Neural cell (in vitro differentiated cells): ENCODE results near the gene USP22. TPM values are rescaled to one million over a fixed set of nuclear protein-coding genes. Genes with fewer than 3 reads are reported as not detected.
A peak's percentile ranks its signal among the peaks of the same experiment; 100 is the strongest.

ENCODE experiments used
- H2AFZ ChIP-seq: fragments of 200-600, 300-800 bp; sonication (generic), shearing (Covaris generic); 2 replicates; pipeline ENCODE4 v1.6.0; 2014; ENCODE audit warnings: low read depth, mild to moderate bottlenecking, antibody characterized with exemption, low read length, moderate library complexity
- H3F3A ChIP-seq: fragments of 200-600 bp; shearing (Covaris generic); 2 replicates; pipeline ENCODE4 v1.6.1; 2016; ENCODE audit warnings: mild to moderate bottlenecking, moderate library complexity, mixed read lengths, antibody characterized with exemption, low read length; ENCODE audit not compliant: insufficient read depth, poor library complexity, severe bottlenecking
- H3K27ac ChIP-seq: fragments of 200-600, 300-800 bp; sonication (generic), shearing (Covaris generic); 2 replicates; pipeline ENCODE4 v1.5.1; 2014; ENCODE audit warnings: mild to moderate bottlenecking, low read length, moderate library complexity
- H3K27me3 ChIP-seq: fragments of 300-800, 200-600 bp; sonication (generic), shearing (Covaris generic); 2 replicates; pipeline ENCODE4 v1.6.0; 2014; ENCODE audit warnings: mild to moderate bottlenecking, low read depth, low read length, moderate library complexity; ENCODE audit not compliant: insufficient read depth
- H3K36me3 ChIP-seq: fragments of 300-800, 200-600 bp; sonication (generic), shearing (Covaris generic); 2 replicates; pipeline ENCODE4 v1.5.1; 2014; ENCODE audit warnings: mild to moderate bottlenecking, antibody characterized with exemption, low read length, moderate library complexity; ENCODE audit not compliant: insufficient read depth
- H3K4me2 ChIP-seq: fragments of 300-800, 200-600 bp; sonication (generic), shearing (Covaris generic); 2 replicates; pipeline ENCODE4 v1.6.0; 2014; ENCODE audit warnings: mild to moderate bottlenecking, low read length
- H3K4me3 ChIP-seq: fragments of 300-800, 200-600 bp; sonication (generic), shearing (Covaris generic); 2 replicates; pipeline ENCODE4 v1.5.1; 2014; ENCODE audit warnings: mild to moderate bottlenecking, low read length, moderate library complexity
- H3K79me2 ChIP-seq: fragments of 200-600 bp; shearing (Covaris generic); replicated peaks from 2 replicates; pipeline ENCODE4 v1.6.0; 2014; ENCODE audit warnings: mild to moderate bottlenecking, low read length, moderate library complexity; ENCODE audit not compliant: insufficient read depth
- H3K9ac ChIP-seq: fragments of 300-800, 200-600 bp; sonication (generic), shearing (Covaris generic); 2 replicates; pipeline ENCODE4 v1.6.1; 2016; ENCODE audit warnings: mild to moderate bottlenecking, low read length, mixed read lengths
- H3K9me2 ChIP-seq: fragments of 200-600 bp; shearing (Covaris generic); 2 replicates; pipeline ENCODE4 v1.6.1; 2016; ENCODE audit warnings: mild to moderate bottlenecking, low read length, mixed read lengths; ENCODE audit not compliant: insufficient read depth
- H3K9me3 ChIP-seq: fragments of 200-600, 300-800 bp; sonication (generic), shearing (Covaris generic); 2 replicates; pipeline ENCODE4 v1.6.1; 2016; ENCODE audit warnings: mild to moderate bottlenecking, mixed run types, low read length, moderate library complexity, mixed read lengths
- H4K20me1 ChIP-seq: fragments of 200-600 bp; shearing (Covaris generic); 2 replicates; pipeline ENCODE4 v1.6.1; 2016; ENCODE audit warnings: mild to moderate bottlenecking, mixed run types; ENCODE audit not compliant: insufficient read depth
- EP300 ChIP-seq: fragments of 450-650 bp; conservative IDR thresholded peaks from 2 replicates; pipeline ENCODE4 v1.6.1; 2014; ENCODE audit warnings: antibody characterized with exemption, mild to moderate bottlenecking, moderate library complexity; ENCODE audit not compliant: poor library complexity, severe bottlenecking
- EZH2 ChIP-seq: fragments of 200-600, 300-800 bp; shearing (Covaris generic), sonication (generic); IDR thresholded peaks from 2 replicates; pipeline ENCODE4 v1.6.1; 2014; ENCODE audit warnings: antibody characterized with exemption, low read length, borderline replicate concordance, mild to moderate bottlenecking; ENCODE audit not compliant: insufficient read depth, poor library complexity, severe bottlenecking
- MXI1 ChIP-seq: fragments of 450-650 bp; conservative IDR thresholded peaks from 2 replicates; pipeline ENCODE4 v1.6.1; 2014; ENCODE audit warnings: antibody characterized with exemption, mild to moderate bottlenecking; ENCODE audit not compliant: poor library complexity, severe bottlenecking
- POLR2AphosphoS5 ChIP-seq: IDR thresholded peaks from 2 replicates; pipeline ENCODE4 v1.6.1; 2012
- RAD21 ChIP-seq: fragments of 450-650 bp; conservative IDR thresholded peaks from 2 replicates; pipeline ENCODE4 v1.6.1; 2014; ENCODE audit warnings: antibody characterized with exemption, mild to moderate bottlenecking, moderate library complexity
- SMC3 ChIP-seq: fragments of 450-650 bp; conservative IDR thresholded peaks from 2 replicates; pipeline ENCODE4 v1.6.1; 2014; ENCODE audit warnings: antibody characterized with exemption, mild to moderate bottlenecking, moderate library complexity; ENCODE audit not compliant: poor library complexity
- TAF1 ChIP-seq: IDR thresholded peaks from 2 replicates; pipeline ENCODE4 v1.6.1; 2012; ENCODE audit warnings: low read depth
- polyA plus RNA-seq: library from polyadenylated mRNA; depleted of rRNA; stranded (reverse); fragments of >200 nt; gene quantifications from 2 replicates; pipeline ENCODE4 v1.2.3, GENCODE V29; 2014
- TF ChIP-seq, protein P1 (sequence below): fragments of 450-650 bp; IDR thresholded peaks from 2 replicates; pipeline ENCODE4 v1.5.1; 2014; ENCODE audit warnings: antibody characterized with exemption, mild to moderate bottlenecking, moderate library complexity; ENCODE audit not compliant: poor library complexity, severe bottlenecking
- TF ChIP-seq, protein P2 (sequence below): IDR thresholded peaks from 2 replicates; pipeline ENCODE4 v1.6.1; 2012; ENCODE audit warnings: borderline replicate concordance

The USP22 gene
- polyA plus RNA-seq, 1 donor from 2014 or later, result 269 TPM

DNA sequence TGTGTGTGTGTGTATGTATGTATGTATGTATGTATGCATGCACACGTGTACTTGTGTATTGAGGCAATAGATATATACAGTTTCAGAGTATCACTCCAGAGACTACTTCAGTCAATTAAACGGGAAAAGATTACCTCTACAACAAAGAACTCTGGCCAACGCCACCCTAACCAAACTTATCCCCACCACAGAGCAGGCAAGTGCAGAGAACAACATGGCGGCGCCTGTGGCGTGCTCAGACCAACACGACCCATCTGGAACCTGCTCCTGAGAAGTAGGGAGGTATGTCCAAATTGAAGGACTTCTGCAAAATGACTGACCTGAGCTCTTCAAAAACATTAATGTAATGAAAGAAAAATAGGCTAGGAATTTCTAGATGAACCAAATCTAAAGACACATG lies 12.4 kb downstream of the USP22 start:
- Histone ChIP-seq H3K79me2 (peaks cover 95% of the 10 kb centered on the region), H3K27me3 (no peaks in the 10 kb centered on the region), H3K9ac (no peak overlapping the region), H3K9me3 (no peaks in the 10 kb centered on the region), H3K4me3 (peak overlapping the region; percentile 23), H4K20me1 (peaks cover 93% of the 10 kb centered on the region), H3K36me3 (peaks cover 7% of the 10 kb centered on the region), H3F3A (no peaks in the 10 kb centered on the region), H3K9me2 (no peaks in the 10 kb centered on the region), H3K4me2 (no peak overlapping the region), H3K27ac (no peak overlapping the region), H2AFZ (no peak overlapping the region)
- TF ChIP-seq, protein P1, sequence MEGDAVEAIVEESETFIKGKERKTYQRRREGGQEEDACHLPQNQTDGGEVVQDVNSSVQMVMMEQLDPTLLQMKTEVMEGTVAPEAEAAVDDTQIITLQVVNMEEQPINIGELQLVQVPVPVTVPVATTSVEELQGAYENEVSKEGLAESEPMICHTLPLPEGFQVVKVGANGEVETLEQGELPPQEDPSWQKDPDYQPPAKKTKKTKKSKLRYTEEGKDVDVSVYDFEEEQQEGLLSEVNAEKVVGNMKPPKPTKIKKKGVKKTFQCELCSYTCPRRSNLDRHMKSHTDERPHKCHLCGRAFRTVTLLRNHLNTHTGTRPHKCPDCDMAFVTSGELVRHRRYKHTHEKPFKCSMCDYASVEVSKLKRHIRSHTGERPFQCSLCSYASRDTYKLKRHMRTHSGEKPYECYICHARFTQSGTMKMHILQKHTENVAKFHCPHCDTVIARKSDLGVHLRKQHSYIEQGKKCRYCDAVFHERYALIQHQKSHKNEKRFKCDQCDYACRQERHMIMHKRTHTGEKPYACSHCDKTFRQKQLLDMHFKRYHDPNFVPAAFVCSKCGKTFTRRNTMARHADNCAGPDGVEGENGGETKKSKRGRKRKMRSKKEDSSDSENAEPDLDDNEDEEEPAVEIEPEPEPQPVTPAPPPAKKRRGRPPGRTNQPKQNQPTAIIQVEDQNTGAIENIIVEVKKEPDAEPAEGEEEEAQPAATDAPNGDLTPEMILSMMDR, result no peak
- TF ChIP-seq EP300 (no peak), RAD21 (no peak), EZH2 (no peak), POLR2AphosphoS5 (no peak)
- TF ChIP-seq, protein P2, sequence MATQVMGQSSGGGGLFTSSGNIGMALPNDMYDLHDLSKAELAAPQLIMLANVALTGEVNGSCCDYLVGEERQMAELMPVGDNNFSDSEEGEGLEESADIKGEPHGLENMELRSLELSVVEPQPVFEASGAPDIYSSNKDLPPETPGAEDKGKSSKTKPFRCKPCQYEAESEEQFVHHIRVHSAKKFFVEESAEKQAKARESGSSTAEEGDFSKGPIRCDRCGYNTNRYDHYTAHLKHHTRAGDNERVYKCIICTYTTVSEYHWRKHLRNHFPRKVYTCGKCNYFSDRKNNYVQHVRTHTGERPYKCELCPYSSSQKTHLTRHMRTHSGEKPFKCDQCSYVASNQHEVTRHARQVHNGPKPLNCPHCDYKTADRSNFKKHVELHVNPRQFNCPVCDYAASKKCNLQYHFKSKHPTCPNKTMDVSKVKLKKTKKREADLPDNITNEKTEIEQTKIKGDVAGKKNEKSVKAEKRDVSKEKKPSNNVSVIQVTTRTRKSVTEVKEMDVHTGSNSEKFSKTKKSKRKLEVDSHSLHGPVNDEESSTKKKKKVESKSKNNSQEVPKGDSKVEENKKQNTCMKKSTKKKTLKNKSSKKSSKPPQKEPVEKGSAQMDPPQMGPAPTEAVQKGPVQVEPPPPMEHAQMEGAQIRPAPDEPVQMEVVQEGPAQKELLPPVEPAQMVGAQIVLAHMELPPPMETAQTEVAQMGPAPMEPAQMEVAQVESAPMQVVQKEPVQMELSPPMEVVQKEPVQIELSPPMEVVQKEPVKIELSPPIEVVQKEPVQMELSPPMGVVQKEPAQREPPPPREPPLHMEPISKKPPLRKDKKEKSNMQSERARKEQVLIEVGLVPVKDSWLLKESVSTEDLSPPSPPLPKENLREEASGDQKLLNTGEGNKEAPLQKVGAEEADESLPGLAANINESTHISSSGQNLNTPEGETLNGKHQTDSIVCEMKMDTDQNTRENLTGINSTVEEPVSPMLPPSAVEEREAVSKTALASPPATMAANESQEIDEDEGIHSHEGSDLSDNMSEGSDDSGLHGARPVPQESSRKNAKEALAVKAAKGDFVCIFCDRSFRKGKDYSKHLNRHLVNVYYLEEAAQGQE, result no peak

DNA sequence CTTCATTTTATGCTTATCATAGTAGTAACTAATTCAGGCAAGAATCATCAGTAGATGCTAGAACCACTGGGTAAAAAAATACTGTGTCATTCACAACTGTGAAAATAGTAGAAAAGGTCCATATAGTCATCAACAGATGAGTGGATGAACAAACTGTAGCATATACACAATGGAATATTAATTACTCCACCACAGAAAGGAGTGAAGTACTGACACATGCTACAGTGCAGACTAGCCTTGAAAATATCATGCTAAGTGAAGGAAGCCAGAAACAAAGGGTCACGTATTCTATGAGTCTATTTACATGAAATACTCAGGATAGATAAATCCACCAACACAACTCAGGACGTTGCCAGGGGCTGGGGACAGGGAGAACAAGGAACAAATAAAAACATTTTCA lies 13.3 kb downstream of the USP22 start:
- Histone ChIP-seq H3K79me2 (peaks cover 95% of the 10 kb centered on the region), H3K4me3 (no peak overlapping the region), H3K9ac (no peak overlapping the region), H3K27ac (no peak overlapping the region), H3K4me2 (no peak overlapping the region), H3F3A (no peaks in the 10 kb centered on the region), H3K9me2 (no peaks in the 10 kb centered on the region), H3K9me3 (no peaks in the 10 kb centered on the region), H3K27me3 (no peaks in the 10 kb centered on the region), H3K36me3 (peaks cover 7% of the 10 kb centered on the region), H2AFZ (no peak overlapping the region), H4K20me1 (peaks cover 91% of the 10 kb centered on the region)
- TF ChIP-seq SMC3, result no peak
- no peak for TF ChIP-seq MXI1
- TF ChIP-seq, protein P1, result no peak
- TF ChIP-seq TAF1, result no peak
- TF ChIP-seq, protein P2, result no peak
- no peak for TF ChIP-seq EZH2
- no peak for TF ChIP-seq POLR2AphosphoS5
- TF ChIP-seq EP300, result no peak
- TF ChIP-seq RAD21, result no peak
